ENCODE results near the gene CNOT6.
"Not testable (repeated sequence)": the region's sequence is repeated elsewhere in the genome, so short reads cannot be mapped to it uniquely, and the experiment has no call there.

The CNOT6 gene

DNA sequence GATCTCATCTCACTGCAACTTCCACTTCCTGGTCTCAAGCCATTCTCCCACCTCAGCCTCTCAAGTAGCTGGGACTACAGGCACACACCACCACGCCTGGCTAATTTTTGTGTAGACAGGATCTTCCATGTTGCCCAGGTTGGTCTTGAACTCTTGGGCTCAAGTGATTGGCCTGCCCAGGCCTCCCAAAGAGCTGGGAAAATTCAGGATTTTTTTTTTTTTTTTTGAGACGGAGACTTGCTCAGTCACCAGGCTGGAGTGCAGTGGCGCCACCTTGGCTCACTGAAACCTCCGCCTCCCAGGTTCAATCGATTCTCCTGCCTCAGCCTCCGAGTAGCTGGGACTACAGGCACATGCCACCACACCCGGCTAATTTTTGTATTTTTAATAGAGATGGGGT, 21.8 kb downstream of the CNOT6 start:
- FAIRE-seq; DNase-seq (ENCODE audit: insufficient read length, low spot score): not testable (repeated sequence)

DNA sequence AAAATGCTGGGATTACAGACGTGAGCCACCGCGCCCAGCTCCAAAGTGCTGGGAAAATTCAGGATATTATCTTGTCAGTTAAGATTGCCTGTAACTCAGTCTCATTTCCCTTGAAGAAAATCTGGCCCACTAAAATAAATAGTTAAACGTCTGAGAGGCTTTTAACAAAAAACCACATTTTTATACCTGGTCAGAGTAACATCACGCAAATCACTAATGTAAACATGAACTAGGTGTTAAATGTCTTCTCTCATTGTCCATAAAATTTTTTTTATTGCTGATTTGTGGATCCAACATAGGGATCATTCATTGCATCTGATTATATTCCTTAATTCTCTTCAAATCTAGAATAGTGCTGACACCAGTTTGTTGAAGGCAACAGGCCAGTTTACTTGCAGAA, 22.3 kb downstream of the CNOT6 start:
- FAIRE-seq (no peak), DNase-seq (ENCODE audit: insufficient read length, low spot score) (no peak)

DNA sequence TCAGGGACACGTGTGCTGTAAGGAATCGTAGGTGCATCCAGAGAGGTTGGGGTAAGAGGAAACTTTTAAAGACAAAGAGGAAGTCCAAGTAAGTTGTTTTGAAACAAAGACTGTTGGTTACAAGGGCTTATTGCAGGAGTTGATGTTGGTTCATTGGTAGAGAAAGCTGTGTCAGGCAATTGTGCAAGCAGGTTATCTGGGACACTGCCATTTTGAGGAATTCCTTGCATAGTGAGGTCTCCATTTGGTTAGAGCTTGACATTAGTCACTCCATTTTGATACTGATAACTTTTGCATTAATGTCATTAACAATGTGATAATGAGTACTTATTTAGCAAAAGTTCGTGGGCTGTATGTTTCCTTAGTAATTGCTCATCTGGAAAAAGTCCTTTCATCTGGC, 24.9 kb downstream of the CNOT6 start:
- FAIRE-seq = no peak

GRCh38 chr5:180521101-180521500, 26.9 kb downstream of the CNOT6 start:
- FAIRE-seq (no peak), DNase-seq (ENCODE audit: insufficient read length, low spot score) (no peak)

More for the DNA sequence above, 24.9 kb downstream of the CNOT6 start:
- no peak for DNase-seq (ENCODE audit: insufficient read length, low spot score)

- DNase-seq (ENCODE audit: insufficient read length, low spot score) (no peak), FAIRE-seq (no peak)
Observed at GRCh38 chr5:180521591-180521990, 27.4 kb downstream of the CNOT6 start.

DNA sequence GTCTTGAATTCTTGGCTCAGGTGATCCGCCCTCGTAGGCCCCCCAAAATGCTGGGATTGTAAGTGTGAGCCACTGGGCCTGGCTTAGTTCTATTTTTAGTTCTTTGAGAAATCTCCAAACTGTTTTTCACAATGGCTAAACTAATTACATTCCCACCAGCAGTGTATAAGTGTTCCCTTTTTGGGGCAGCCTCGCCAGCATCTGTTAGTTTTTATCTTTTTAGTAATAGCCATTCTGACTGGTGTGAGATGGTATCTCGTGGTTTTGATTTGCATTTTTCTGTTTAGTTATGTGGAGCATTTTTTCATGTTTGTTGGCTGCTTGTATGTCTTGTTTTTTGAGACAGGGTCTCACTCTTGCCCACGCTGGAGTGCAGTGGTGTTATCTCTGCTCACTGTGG, 28.2 kb downstream of the CNOT6 start:
- DNase-seq (ENCODE audit: insufficient read length, low spot score) (no peak), FAIRE-seq (no peak)

- no peak for FAIRE-seq
- DNase-seq (ENCODE audit: insufficient read length, low spot score) = no peak
Observed at GRCh38 chr5:180523629-180524466, 29.7 kb downstream of the CNOT6 start.

- FAIRE-seq (no peak), DNase-seq (ENCODE audit: insufficient read length, low spot score) (no peak)
Observed at GRCh38 chr5:180525399-180525798, 31.2 kb downstream of the CNOT6 start.

- FAIRE-seq = no peak
- no peak for DNase-seq (ENCODE audit: insufficient read length, low spot score)
Observed at GRCh38 chr5:180526269-180526668, 32.1 kb downstream of the CNOT6 start.

DNA sequence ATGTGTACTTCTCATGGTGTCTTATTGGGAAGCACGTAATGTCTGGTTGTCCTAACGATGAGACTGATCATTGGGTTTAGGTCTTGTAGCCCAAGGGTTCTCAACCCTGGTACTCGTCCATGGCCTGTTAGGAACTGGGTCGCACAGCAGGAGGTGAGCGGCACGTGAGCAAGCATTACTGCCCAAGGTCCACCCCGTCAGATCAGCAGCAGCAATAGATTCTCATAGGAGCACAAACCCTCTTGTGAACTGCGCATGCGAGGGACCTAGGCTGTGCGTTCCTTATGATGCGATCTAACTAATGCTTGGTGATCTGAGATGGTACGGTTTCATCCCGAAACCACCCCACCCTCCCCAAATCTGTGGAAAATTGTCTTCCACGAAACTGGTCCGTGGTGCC, 33.5 kb downstream of the CNOT6 start:
- DNase-seq (ENCODE audit: insufficient read length, low spot score) (no peak), FAIRE-seq (no peak)

- DNase-seq (ENCODE audit: insufficient read length, low spot score); FAIRE-seq: not testable (repeated sequence)
Observed at GRCh38 chr5:180531036-180531585, 36.9 kb downstream of the CNOT6 start.

DNA sequence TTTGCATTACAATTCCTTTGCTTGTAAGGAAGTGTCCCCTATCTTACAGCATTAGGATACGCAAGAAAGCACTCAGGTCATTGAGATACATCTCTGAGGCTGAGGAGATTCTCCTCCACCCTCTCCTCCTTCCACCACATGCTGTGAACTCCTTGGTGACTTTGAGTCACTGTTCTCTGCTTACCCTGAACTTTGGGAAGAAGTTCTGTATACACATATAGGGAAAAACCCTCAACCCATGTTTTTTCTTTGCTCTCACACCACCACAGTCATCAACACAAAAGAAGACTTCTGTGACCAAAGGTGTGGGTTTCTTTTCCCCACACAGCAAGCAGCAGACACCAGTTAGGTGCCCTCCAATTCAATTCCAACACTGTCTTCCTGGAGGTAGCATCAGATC, 38.1 kb downstream of the CNOT6 start:
- no peak for DNase-seq (ENCODE audit: insufficient read length, low spot score)
- FAIRE-seq = no peak

GRCh38 chr5:180533845-180534244, 39.7 kb downstream of the CNOT6 start:
- FAIRE-seq = no peak
- no peak for DNase-seq (ENCODE audit: insufficient read length, low spot score)

- no peak for FAIRE-seq
- DNase-seq (ENCODE audit: insufficient read length, low spot score) = no peak
Observed at GRCh38 chr5:180535573-180535972, 41.4 kb downstream of the CNOT6 start.

- DNase-seq (ENCODE audit: insufficient read length, low spot score) (no peak), FAIRE-seq (no peak)
Observed at GRCh38 chr5:180540050-180540694, 46.0 kb downstream of the CNOT6 start.

DNA sequence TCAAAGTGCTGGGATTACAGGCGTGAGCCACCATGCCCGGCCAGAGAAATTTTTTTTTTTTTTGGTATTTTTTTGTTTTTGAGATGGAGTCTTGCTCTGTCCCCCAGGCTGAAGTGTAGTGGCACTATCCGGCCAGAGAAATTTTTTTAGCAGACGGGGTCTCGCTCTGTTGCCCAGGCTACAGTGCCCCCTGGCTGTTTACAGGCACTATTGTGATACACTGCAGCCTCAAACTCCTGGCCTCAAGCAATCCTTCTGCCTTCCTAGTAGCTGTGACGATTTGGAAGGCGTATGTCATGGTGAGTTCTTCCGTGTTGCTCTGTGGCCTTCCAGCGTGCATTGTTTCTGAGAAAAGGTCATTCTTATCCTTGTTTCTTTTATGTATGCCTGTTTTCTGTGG, 47.5 kb downstream of the CNOT6 start:
- no peak for DNase-seq (ENCODE audit: insufficient read length, low spot score)
- FAIRE-seq = no peak

GRCh38 chr5:180545248-180545647, 51.1 kb downstream of the CNOT6 start:
- DNase-seq (ENCODE audit: insufficient read length, low spot score) (no peak), FAIRE-seq (no peak)

- no peak for FAIRE-seq
- no peak for DNase-seq (ENCODE audit: insufficient read length, low spot score)
Observed at GRCh38 chr5:180548563-180548962, 54.4 kb downstream of the CNOT6 start.

DNA sequence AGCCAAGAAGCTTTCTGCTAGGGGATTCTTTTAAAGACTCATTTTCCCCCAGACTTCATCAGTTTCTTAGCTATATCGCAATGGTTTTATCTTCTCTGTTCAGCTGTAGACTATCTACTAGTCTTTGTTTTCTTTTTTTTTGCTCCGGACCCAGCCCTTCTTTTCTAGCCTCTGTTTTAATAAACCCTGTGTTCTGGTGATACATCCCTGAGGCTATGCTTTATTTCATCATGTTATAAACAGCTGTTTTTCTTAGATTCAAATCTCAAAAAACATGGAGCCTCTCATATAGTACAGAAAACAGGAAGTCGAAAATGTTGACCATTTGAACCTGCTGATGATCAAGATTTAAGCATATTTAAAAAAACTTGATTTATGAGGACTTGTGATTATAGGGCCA, 59.4 kb downstream of the CNOT6 start:
- DNase-seq (ENCODE audit: insufficient read length, low spot score) = no peak
- FAIRE-seq = no peak

DNA sequence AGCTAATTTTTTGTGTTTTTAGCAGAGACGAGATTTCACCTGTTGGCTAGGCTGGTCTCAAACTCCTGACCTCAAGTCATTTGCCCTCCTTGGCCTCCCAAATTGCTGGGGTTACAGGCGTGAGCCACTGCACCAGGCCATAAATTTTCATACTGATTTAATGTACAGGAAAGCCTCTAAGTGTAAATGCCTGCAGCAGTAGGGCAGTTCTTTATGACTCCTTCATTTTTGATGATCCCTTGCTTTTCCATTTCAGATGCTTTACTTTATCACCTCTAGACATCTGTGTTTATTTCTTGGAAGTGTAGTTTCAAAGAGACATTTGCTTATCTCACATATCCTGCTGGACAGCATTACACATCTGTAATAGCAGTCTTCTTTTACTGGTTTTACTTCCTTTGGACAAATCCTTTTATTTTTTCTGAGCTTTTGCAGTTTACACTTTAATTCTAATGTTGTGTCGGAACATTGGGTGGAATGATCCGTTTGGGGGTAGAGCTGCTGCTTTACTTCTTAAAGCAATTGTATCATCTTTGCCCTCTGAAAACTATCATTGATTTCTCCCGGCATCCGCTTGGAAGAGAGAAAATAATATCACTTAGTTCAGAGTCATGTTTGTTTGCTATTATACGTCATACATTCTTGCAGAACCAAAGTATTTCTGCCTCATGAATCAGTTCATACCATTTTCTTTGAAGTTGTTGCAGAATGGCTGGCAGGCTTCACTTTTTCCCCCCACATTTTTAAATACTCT, 61.2 kb downstream of the CNOT6 start:
- no peak for FAIRE-seq
- no peak for DNase-seq (ENCODE audit: insufficient read length, low spot score)

GRCh38 chr5:180557217-180557809, 63.1 kb downstream of the CNOT6 start:
- DNase-seq (ENCODE audit: insufficient read length, low spot score) = no peak
- FAIRE-seq = no peak
